Measurements from ENCODE around the gene TSPAN32.
A peak's percentile ranks its signal among the peaks of the same experiment; 100 is the strongest.

TSPAN32 gene

GRCh38 chr11:2301631-2302305 lies at the start of gene TSPAN32, which contains the start of gene C11orf21:
Gene TSPAN32, plus strand, starts transcription at chr11:2302013. Its CDS starts 137 bp downstream, at chr11:2302150.
Gene C11orf21, minus strand, starts transcription at chr11:2301918. Its CDS starts 110 bp downstream, at chr11:2301808.
- peak; percentile 54 for DNase-seq

GRCh38 chr11:2252018-2252417 lies 49.8 kb upstream of the TSPAN32 start:
- DNase-seq: no peak

- no peak for DNase-seq
Measured at GRCh38 chr11:2256293-2256913, 45.4 kb upstream of the TSPAN32 start.

GRCh38 chr11:2256951-2257700 lies 44.7 kb upstream of the TSPAN32 start:
- DNase-seq: no peak

GRCh38 chr11:2258501-2259465 lies 43.0 kb upstream of the TSPAN32 start:
- no peak for DNase-seq

- no peak for DNase-seq
Measured at GRCh38 chr11:2259466-2259830, 42.4 kb upstream of the TSPAN32 start.

- no peak for DNase-seq
Measured at GRCh38 chr11:2259897-2260451, 41.8 kb upstream of the TSPAN32 start.

- no peak for DNase-seq
Measured at GRCh38 chr11:2260491-2261364, 41.1 kb upstream of the TSPAN32 start.

- no peak for DNase-seq
Measured at GRCh38 chr11:2261436-2262230, 40.2 kb upstream of the TSPAN32 start.

- DNase-seq: no peak
Measured at GRCh38 chr11:2262301-2263070, 39.3 kb upstream of the TSPAN32 start.

- no peak for DNase-seq
Measured at GRCh38 chr11:2263071-2263565, 38.7 kb upstream of the TSPAN32 start.

GRCh38 chr11:2263724-2264360 lies 38.0 kb upstream of the TSPAN32 start:
- no peak for DNase-seq

- DNase-seq: no peak
Measured at GRCh38 chr11:2264366-2265053, 37.3 kb upstream of the TSPAN32 start.

- DNase-seq: no peak
Measured at GRCh38 chr11:2265396-2265795, 36.4 kb upstream of the TSPAN32 start.

- DNase-seq: no peak
Measured at GRCh38 chr11:2265854-2266585, 35.8 kb upstream of the TSPAN32 start.

- DNase-seq: no peak
Measured at GRCh38 chr11:2266586-2267305, 35.1 kb upstream of the TSPAN32 start.

GRCh38 chr11:2267306-2267850 lies 34.4 kb upstream of the TSPAN32 start:
- no peak for DNase-seq
